Skeletal muscle cell (primary cell): ENCODE measurements around the gene PRR14.

ENCODE experiments used
- DNase-seq: peaks from one replicate; pipeline ENCODE4 v3.0.0-alpha.2; 2010; ENCODE audit warnings: low read depth
- H3K4me3 ChIP-seq: 2 replicates; pipeline ENCODE4 v1.5.1; 2011; ENCODE audit warnings: low read depth, mild to moderate bottlenecking, control low read depth, low read length, moderate library complexity

Gene PRR14

DNA sequence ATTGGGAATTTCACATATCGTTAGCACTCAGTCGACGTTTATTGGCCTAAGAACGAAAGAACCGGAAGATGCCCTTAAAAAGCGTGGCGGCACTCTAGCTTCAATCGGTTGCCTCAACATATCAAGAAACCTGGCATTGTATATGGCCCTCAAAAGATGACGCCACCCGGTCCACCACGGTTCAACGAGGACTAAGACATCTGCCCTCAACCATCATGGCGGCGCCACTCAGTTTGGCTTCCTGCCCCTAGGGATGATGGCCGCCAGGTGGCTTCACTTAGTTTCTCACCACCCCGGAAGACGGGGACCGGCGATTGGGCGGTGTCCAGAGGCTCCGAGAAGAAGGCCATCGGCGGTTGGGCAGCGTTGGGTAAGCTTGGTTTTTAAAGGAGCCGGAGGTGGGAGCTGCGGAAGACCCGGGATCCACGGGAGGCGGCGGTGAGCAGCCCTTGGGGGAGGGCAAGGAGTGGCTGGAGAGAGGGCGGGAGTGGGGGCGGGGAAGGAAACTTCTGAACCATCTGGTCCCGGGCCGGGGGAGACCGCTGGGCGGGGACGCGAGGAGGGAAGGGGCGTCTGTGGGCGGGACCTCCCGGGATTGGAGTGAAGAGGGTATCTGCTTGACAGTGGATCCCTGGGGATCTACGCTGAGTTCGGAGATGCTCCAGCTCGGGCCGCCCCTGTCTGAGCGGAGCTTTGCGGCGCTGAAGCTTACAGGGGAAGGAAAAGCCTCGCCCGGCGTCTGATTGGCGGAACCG is at the start of gene PRR14:
Gene PRR14, plus strand, starts transcription at position 592 of the 755 bp plus-strand sequence. CDS start 686 bp downstream, outside the sequence.
- peak within 1 kb of the TSS; percentile 63 for H3K4me3 ChIP-seq
- peak; percentile 98 for DNase-seq

DNA sequence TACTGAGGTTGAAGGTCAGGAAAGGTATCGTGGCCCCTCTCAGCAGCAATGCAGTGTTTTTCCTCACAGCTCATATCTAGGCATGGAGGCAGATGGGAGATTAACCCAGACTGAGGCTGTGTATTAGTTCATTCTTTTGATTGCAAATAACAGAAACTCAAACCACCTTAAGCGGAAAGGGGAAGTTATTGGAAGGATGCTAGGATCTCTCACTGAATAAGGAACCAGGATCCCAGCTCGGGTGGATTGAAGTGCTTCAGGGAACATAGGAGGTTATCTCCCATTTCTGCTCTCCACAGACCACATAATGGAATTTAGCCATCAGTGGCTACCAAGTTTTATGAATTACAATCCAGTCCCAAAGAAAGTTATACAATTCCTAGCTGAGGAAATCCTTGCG is 48.8 kb upstream of the PRR14 start:
- no peak overlapping the region for H3K4me3 ChIP-seq
- DNase-seq = no peak

DNA sequence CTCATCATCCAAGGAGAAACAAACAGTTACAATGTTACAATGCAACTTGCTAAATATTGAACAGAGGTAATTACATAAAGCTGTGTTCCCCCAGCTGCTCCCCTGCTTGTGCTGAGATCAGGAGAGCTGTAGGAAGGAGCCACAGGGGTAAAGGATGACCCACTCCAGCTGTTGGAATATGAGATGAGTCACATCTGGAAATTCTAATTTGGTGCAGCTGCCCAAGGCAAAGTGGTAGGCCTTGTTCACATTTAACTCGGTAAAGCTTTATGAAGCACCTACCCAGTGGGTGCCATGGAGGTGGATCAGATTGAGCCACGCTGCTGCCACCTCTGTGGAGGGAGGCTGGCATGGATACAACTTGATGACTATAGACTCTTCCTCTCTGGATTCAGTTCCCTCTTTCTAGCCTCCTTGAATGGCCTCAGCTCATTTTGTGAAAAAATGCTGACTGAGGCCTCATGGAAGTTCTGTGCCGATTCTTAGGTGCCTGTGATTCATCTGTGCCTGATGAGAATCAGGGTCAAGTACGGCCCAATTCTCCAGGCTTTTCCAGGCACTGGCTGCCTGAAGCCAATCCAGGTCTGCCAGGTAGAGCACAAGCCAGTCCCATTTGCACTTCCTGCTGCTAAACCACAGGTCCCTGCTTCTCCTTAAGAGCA is 48.0 kb upstream of the PRR14 start:
- H3K4me3 ChIP-seq = no peak overlapping the region
- no peak for DNase-seq

DNA sequence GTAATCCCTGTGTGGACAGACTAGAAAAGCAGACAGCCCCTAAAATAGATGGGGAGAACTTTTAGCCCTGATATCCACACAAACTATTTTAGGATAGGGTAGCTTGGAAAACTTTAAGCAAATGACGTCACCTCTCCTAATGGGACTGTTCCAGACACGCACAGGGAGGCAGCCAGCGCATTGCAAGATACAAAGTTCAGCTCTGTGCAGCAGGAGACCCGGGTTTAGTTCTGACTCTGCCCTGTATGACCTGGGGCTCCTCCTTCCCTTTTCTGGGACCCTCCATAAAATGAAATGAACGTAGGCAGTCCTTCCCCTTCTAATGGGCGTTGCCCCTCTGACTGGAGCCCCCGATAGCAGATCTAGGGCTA is 46.8 kb upstream of the PRR14 start:
- H3K4me3 ChIP-seq = no peak overlapping the region
- DNase-seq = no peak

DNA sequence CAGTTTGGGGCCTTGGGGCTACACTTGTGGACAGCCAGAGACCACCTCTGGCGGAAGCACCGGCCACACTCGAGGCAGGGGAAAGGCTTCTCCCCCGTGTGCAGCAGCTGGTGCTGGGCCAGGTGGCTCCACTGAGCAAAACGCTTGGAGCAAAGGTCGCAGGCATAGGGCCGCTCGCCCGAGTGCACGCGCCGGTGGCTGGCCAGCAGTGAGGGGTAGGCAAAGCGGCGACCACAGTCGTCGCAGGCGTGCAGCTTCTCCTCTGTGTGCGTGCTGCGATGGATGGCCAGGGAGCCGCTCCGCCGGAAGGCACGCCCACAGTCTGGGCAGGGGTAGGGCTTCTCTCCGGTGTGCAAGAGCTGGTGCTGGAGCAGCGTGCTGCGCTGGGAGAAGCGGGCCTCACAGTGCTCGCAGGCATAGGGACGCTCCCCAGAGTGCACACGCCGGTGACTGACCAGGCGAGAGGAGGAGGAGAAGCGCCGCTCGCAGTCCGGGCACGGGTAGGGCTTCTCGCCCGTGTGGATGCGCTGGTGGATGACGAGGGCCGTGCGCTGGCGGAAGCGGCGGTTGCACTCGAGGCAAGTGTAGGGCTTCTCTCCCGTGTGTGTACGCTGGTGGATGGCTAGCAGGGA is 46.3 kb upstream of the PRR14 start:
- H3K4me3 ChIP-seq = no peak overlapping the region

DNA sequence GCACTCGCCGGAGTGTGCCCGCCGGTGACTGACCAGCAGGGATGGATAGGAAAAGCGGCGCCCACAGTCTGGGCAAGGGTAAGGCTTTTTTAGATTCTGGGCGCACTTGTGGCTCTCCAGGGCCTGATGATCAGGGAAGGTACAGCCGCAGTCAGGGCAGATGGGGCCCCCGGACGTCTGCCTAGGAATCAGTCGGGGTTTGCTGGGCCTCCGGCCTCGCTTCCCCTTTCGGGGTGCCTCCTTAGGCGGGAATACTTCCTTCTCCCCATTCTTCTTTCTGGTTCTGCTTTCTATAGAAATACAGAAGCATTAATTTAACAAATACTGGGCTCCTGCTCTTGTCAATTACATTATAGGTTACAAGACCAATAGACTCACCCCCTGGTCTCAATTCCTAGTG is 45.6 kb upstream of the PRR14 start:
- no peak overlapping the region for H3K4me3 ChIP-seq
- DNase-seq = no peak

More for the DNA sequence above, 46.3 kb upstream of the PRR14 start:
- DNase-seq = no peak

DNA sequence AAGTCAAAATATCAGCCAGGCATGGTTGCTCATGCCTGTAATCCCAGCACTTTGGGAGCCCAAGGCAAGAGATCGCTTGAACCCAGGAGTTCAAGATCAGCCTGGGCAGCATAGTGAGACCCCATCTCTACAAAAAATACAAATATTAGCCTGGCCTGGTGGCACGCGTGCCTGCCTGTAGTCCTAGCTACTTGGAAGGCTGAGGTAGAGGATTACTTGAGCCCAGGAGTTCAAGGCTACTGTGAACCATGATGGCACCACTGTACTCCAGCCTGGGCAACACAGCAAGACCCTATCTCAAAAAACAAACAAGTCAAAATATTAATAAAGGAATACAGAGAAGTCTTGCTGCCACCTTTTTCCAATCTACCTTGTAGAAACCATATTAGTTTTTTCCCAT is 44.8 kb upstream of the PRR14 start:
- no peak overlapping the region for H3K4me3 ChIP-seq
- DNase-seq = no peak

DNA sequence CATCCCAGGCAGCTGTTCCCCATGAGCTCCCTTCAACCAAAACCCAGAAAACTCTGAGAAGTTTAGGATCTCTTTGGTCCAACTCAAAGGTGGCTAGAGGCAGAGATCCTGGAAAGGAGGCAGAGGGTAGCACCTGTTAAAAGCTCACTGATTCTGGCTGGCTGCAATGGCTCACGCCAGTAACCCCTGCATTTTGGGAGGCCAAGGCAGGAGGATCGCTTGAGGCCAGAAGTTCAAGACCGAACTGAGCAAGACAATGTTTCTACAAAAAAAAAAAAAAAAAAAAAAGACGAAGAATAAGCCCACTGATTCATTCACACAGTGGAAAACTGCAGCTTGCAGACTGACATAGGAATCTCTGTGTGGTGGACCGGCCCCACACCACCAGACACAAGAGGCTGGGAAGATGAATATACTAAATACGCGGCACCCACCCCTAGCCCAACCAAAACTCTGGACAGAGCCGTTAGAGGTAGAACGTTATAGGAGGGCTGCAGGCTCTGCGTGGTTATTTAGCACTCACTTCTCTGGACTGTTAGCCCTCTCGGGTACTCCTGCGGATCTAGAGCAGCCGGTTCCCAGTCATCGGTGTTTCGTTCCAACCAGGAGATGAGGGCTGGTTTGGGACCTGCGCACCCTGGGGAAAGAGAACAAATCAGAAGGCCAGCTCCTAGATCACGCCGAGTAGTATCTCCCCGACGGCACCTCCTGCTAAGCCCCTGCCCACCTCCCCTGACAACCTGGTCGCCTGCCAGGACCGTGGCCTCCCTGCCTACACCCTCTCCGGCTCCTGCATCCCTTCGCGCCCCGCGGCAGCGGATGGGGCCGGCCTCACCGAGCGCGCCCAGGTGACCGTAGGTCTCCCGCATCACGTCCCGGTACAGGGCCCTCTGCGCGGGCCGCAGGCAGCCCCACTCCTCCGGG is 41.5 kb upstream of the PRR14 start:
- H3K4me3 ChIP-seq = peak overlapping the region; percentile 86
- DNase-seq = no peak

DNA sequence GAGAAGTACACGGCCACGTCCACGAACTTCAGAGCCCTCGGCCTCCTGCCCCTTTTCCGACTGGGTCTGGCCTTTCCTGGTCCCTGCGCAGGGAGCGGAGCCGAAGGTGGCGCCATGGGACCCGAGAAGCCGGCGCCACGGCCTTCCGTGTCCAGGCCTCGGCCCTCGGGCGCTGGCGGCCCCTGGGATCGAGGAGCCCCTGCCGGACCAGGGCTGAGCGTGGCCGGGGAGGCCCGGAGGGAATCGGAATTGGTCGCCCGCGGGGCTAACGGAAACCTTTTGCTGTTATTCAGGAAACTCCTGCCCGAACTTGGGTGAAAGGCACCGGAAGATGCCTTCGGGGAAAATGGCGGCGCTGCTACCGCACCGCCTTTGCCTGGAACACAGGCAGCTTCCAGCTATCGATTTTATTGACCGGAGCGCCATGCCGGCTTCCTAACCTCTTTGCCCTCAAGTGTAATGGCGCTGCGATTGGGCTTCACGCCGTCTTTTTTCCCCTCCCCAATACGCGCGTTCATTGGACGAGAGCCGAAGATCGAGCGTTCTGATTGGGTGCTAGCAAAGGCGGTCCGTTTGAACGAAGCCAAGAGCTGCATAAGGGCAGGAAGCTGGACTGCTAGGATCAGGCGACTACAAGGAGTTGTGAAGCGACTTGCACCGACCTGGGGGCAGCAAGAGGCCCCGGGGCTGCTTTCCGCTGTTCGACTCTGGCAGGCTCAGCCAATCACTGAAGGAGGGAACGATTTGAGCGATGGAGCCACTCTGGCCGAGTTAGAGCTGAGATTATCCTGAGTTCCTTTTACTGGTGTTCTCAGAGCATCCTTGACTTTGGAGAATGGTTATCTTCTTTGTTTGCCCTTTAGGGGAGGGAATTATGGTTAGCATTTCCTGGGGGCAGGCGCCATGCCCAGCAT is 40.6 kb upstream of the PRR14 start, which contains the start of gene ZNF689:
Gene ZNF689, minus strand, starts transcription at position 464 of the 914 bp plus-strand sequence. Its CDS starts 348 bp downstream, at position 116.
- peak; percentile 83 for DNase-seq
- H3K4me3 ChIP-seq = peak within 1 kb of the TSS; percentile 86

DNA sequence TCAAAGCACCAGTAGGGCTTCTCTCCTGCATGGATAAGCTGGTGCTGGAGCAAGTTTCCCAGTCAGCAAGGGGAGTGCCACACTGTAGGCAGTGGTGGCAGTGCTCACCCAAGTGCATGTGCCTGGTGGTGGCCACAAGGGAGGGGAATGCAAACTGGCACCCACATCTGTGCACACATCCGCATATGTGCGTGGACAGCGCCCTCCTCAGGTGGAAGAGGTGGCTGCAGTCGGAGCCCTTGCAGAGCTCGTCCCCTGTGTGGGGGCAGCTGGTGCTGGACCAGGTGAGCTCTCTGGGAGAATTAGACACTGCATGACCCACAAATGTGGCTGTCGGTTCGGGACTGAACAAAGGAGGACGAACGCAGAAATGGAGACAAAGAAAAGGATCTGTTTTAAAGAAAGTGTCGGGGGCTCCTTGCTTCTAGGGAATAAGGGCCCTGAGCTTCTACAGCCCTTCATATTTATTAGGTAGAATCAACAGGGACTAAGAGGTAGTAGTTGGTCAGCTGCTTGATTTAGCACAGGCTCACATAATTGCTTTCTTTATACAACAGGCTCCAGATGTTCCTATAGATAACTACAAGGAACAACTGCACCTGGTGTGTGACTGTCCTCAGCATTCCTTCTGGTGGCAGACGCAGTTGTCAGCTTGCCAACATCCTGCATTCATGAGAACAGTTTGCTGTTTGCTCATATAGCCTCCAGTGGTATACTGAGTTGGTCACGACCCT is 35.2 kb upstream of the PRR14 start:
- no peak overlapping the region for H3K4me3 ChIP-seq
- DNase-seq = no peak

DNA sequence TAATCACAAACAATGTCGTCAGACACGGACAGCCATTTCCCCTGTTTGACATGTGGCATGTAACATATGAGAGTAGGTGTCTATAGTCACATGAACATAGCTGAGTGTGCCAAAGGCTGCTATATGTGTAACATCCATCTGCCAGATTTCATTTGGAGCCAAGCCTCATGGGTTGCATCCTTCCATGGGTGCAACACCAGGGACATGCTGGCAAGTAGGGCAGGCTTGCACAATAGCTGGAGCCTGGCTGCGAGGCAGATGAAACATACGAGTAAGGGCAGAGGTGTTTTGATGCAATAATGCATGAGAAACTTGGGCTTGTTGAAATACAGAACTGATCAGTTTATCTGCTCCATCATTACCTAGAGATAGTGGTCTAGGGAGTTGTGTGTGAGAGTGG is 31.6 kb upstream of the PRR14 start:
- no peak overlapping the region for H3K4me3 ChIP-seq
- DNase-seq = no peak

DNA sequence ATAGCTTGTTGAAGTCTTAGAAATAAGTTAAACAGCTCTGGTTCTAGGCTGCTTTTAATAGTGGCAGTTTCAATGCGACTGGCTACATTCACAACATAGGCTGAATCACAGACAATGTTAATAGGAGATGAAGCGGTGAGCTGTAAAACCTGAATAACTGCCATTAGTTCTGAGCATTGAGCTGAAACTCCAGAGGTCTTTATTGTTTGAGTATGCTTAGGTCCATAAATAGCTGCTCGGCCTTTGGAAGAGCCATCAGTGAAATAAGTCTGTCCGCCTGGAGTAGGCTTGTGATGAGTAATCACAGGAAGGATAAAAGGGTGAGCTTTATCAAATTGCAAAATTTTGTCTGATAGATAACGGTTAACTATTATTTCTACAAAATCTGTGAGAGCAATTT is 31.1 kb upstream of the PRR14 start:
- no peak overlapping the region for H3K4me3 ChIP-seq
- no peak for DNase-seq

DNA sequence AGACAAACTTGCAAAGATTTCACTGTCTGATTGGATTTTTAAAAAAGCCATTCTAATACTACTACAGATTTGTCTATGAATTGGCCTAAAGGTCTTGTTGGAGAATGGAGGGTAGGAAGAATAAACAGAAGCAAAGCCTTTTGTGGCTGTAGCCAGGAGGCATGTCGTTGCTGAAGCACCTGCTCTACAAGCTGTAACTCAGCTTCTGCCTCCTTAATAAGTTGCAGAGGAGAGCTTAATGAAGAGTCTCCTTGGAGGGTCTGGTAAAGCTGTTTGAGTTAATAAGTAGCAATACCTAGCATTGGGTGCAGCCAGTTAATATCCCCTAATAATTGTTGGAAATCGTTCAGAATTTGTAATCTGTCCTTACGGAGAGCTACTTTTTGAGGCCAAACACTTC is 30.6 kb upstream of the PRR14 start:
- H3K4me3 ChIP-seq = no peak overlapping the region
- DNase-seq = no peak

DNA sequence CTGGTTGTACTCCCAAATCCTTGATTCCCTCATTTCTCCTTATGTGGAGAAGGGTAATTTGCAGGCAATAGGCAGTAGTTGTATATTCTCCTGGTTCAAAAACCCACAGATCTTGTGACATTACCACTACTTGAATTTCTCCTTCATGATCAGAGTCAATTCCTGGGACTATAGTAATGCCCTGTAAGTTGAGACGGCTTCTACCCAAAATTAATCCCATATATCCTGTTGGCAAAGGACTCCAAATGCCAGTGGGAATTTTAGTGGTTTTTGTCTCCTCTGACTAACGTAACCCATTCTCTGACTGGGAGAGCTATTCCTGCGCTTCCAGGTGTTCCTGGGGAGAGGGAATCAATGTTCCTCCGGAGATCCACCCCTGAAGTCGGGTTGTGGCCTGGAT is 29.0 kb upstream of the PRR14 start:
- H3K4me3 ChIP-seq = no peak overlapping the region
- no peak for DNase-seq

DNA sequence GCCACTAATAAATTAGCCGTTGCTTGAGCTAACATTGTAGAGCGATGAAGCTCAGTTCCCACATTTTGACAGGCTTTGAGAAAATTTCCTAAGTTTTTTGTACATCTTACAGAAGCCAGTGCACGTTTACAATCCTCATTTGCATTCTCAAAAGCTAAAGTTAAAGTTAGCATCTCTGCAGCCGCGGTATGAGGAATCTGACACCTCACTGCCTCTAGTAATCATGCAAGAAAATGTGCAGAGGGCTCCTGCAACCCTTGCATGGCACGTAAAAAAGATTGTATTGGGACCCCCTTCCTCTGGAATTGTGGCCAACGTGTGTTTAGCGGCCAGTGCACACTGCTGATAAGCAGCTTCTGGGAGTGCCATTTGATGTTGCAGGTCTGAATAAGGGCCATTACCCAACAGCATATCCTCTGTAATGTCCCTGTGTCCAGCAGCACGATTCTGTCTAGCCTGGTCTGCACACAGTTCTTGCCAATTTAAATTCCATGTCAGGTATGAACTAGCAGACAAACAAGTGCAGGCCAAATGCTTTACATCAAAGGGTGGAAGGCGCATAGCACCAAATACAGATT is 28.2 kb upstream of the PRR14 start:
- no peak overlapping the region for H3K4me3 ChIP-seq
- DNase-seq = no peak

DNA sequence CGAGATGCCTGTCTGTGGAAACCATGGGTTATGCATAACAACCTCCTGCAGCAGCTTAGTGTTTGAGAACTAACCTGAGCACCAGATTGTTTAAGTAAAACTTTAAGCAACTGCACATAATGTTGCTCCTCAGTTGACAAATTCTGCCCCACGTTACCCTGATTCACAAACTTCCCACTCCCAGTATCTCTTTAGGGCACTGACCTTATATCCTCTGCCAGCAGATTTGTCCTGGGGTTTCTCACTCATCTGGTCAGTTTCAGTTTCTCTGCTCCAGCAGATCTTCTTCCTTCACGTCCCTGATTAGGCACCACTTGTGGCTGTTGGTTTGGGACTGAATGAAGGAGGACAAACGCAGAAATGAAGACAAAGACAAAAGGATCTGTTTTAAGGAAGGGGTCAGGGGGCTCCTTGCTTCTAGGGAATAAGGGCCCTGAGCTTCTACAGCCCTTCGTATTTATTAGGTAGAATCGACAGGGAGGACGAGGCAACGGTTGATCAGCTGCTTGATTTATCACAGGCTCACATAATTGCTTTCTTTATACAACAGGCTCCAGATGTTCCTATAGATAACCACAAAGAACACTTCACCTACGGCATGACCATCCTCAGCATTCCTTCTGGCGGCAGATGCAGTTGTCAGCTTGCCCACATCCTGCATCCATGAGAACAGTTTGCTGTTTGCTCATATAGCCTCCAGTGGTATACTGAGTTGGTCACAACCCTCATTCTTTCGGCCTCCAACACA is 27.1 kb upstream of the PRR14 start:
- no peak for DNase-seq

DNA sequence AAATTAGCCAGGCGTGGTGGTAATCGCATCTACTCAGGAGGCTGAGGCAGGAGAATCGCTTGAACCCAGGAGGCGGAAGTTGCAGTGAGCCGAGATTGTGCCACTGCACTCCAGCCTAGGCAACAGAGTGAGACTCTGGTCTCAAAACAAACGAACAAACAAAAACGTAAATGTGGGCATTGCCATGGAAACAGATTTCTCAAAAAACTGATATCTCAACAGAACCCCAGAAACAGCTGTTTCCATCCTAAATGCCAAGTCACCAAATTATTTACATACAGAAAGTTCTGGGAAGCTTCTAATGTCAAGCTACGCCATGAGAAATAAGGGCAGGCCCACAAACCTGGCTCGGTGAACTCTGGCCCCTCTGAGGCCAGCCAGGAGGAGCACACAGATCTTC is 24.5 kb upstream of the PRR14 start:
- no peak for DNase-seq
- H3K4me3 ChIP-seq = no peak overlapping the region

More for the DNA sequence above, 27.1 kb upstream of the PRR14 start:
- H3K4me3 ChIP-seq = no peak overlapping the region
